OCI-LY3 (cell line): ENCODE measurements around the gene MACIR.

Source experiments
- CTCF ChIP-seq: fragments of 200-600, 300-600 bp; sonication (generic); IDR thresholded peaks from 2 replicates; pipeline ENCODE4 v1.5.1; 2014; ENCODE audit warnings: antibody characterized with exemption, low read length, low read depth
- EZH2phosphoT487 ChIP-seq: fragments of 200-600 bp; shearing (Covaris generic); IDR thresholded peaks from 2 replicates; pipeline ENCODE4 v1.6.1; 2018; ENCODE audit warnings: antibody characterized with exemption, mixed run types, low read depth

GRCh38 chr5:103294906-103295305, 36.3 kb downstream of the MACIR start:
- TF ChIP-seq CTCF (no peak), EZH2phosphoT487 (no peak)
